Caco-2 (cell line): ENCODE results near the gene DYRK1B. TPM values are rescaled to one million over a fixed set of nuclear protein-coding genes. Genes with fewer than 3 reads are reported as not detected.

ENCODE experiments used
- BruUV-seq: library from RNA; stranded (reverse); fragments of 400-500 nt; replicated peaks from 2 replicates; lab custom pipeline; 2021; lab: Mats Ljungman, UMichigan
- CTCF ChIA-PET: fragments of 300-600 bp; sonication (Branson Sonifier 250); formaldehyde crosslinking; loops from one replicate; lab custom pipeline; 2022; ENCODE audit warnings: antibody characterized with exemption; lab: Charles Lee
- POLR2A ChIA-PET: fragments of 300-600 bp; sonication (Branson Sonifier 250); formaldehyde crosslinking; loops from one replicate; lab custom pipeline; 2022; ENCODE audit warnings: antibody characterized with exemption; lab: Charles Lee
- DNase-seq, 2 experiments: peaks; one replicate each; pipeline versions ENCODE4 v3.0.0 to v3.0.0-alpha.2; 2020 to 2022
- H3K27me3 ChIP-seq: replicated peaks from 2 replicates; pipeline ENCODE4 v1.6.0; 2011; ENCODE audit warnings: low read length; ENCODE audit not compliant: control insufficient read depth, insufficient read depth
- H3K36me3 ChIP-seq: 2 replicates; pipeline ENCODE4 v1.5.1; 2011; ENCODE audit warnings: low read length; ENCODE audit not compliant: control insufficient read depth, insufficient read depth
- H3K4me1 ChIP-seq: fragments of 250-450 bp; sonication (Bioruptor Pico); 2 replicates; pipeline ENCODE4 v1.5.1; 2020; ENCODE audit warnings: mild to moderate bottlenecking
- H3K4me3 ChIP-seq: 2 replicates; pipeline ENCODE4 v1.5.1; 2011; ENCODE audit warnings: low read depth, mild to moderate bottlenecking, control low read depth, low read length
- H3K9me3 ChIP-seq: fragments of 250-450 bp; sonication (Bioruptor Pico); 2 replicates; pipeline ENCODE4 v1.5.1; 2020; ENCODE audit warnings: mild to moderate bottlenecking, moderate library complexity
- H3K27ac Mint-ChIP-seq: one replicate; pipeline ENCODE4 v1.8.0; 2022; ENCODE audit warnings: mixed read lengths; ENCODE audit not compliant: unreplicated experiment
- H3K27me3 Mint-ChIP-seq: one replicate; pipeline ENCODE4 v1.8.0; 2022; ENCODE audit warnings: mixed read lengths; ENCODE audit not compliant: insufficient read depth, unreplicated experiment
- H3K36me3 Mint-ChIP-seq: one replicate; pipeline ENCODE4 v1.8.0; 2022; ENCODE audit warnings: mild to moderate bottlenecking, mixed read lengths; ENCODE audit not compliant: insufficient read depth, unreplicated experiment
- H3K4me1 Mint-ChIP-seq: one replicate; pipeline ENCODE4 v1.8.0; 2022; ENCODE audit warnings: low read depth, mixed read lengths; ENCODE audit not compliant: unreplicated experiment
- H3K4me3 Mint-ChIP-seq: one replicate; pipeline ENCODE4 v1.8.0; 2022; ENCODE audit warnings: mild to moderate bottlenecking, moderate library complexity, mixed read lengths; ENCODE audit not compliant: unreplicated experiment
- H3K9me3 Mint-ChIP-seq: one replicate; pipeline ENCODE4 v1.8.0; 2022; ENCODE audit warnings: mixed read lengths; ENCODE audit not compliant: unreplicated experiment
- CTCF ChIP-seq, 2 experiments: fragments of 200-600 bp in 1 of 2; IDR thresholded peaks; 1 replicate in 1 of 2; 2 replicates in 1 of 2; pipeline versions ENCODE4 v1.5.1 to v1.8.0; 2011 to 2022; ENCODE audit warnings: antibody characterized with exemption in 1 of 2, control low read depth in 1 of 2, inconsistent platforms in 1 of 2, low read depth in 1 of 2, low read length in 1 of 2, mild to moderate bottlenecking in 1 of 2, moderate library complexity in 1 of 2; ENCODE audit not compliant: insufficient read depth in 1 of 2, severe bottlenecking in 1 of 2, unreplicated experiment in 1 of 2
- intact Hi-C: fragments of 100-400 bp; cut with micrococcal nuclease; formaldehyde crosslinking; loops from one replicate; pipeline ENCODE4 v1.10.0; 2022; ENCODE audit not compliant: unreplicated experiment
- total RNA-seq: library from RNA; stranded (reverse); gene quantifications from 2 replicates; pipeline ENCODE4 v1.2.3, GENCODE V29; 2022

Gene DYRK1B
- total RNA-seq, 1 experiment from 2014 or later, result 5.4 TPM

- Histone ChIP-seq H3K9me3 (no peaks in the 10 kb centered on the region), H3K4me3 (no peak overlapping the region), H3K27me3 (no peaks in the 10 kb centered on the region), H3K36me3 (peaks cover 2% of the 10 kb centered on the region; the same call in 1 of the 2 replicates), H3K4me1 (no peaks in the 10 kb centered on the region)
- Mint-ChIP-seq H3K4me1 (no peaks in the 10 kb centered on the region), H3K27ac (no peak overlapping the region), H3K9me3 (no peaks in the 10 kb centered on the region), H3K4me3 (no peak overlapping the region), H3K36me3 (peaks cover 17% of the 10 kb centered on the region), H3K27me3 (no peaks in the 10 kb centered on the region)
- no TSS peak for BruUV-seq
- ChIA-PET CTCF (no interaction called here), POLR2A (no interaction called here)
- TF ChIP-seq CTCF (IDR thresholded peaks at IDR 0.05; ENCODE audit: insufficient read depth in 1 of 2, low read depth in 1 of 2, low read length in 1 of 2, severe bottlenecking in 1 of 2, unreplicated experiment in 1 of 2), result no peak
- no peak for DNase-seq
- intact Hi-C loops, result no loop called here
These were observed 8.9 kb downstream of the DYRK1B start for GRCh38 chr19:39825093-39825463.

GRCh38 chr19:39824143-39825092 lies 9.5 kb downstream of the DYRK1B start:
- peaks cover 12% of the 10 kb centered on the region for H3K36me3 Mint-ChIP-seq
- intact Hi-C loops, result no loop called here
- ChIA-PET POLR2A (no interaction called here), CTCF (no interaction called here)
- no peak overlapping the region for H3K27ac Mint-ChIP-seq
- H3K4me3 ChIP-seq, result peak overlapping the region; percentile 46
- H3K9me3 Mint-ChIP-seq, result no peaks in the 10 kb centered on the region
- no peaks in the 10 kb centered on the region for H3K4me1 Mint-ChIP-seq
- DNase-seq, result peak; percentile 78
- no peaks in the 10 kb centered on the region for H3K4me1 ChIP-seq
- peaks cover 2% of the 10 kb centered on the region; the same call in 1 of the 2 replicates for H3K36me3 ChIP-seq
- no peaks in the 10 kb centered on the region for H3K27me3 ChIP-seq
- no peaks in the 10 kb centered on the region for H3K27me3 Mint-ChIP-seq
- BruUV-seq, result no TSS peak
- no peaks in the 10 kb centered on the region for H3K9me3 ChIP-seq
- H3K4me3 Mint-ChIP-seq, result no peak overlapping the region
- no peak for TF ChIP-seq CTCF (IDR thresholded peaks at IDR 0.05; ENCODE audit: insufficient read depth in 1 of 2, low read depth in 1 of 2, low read length in 1 of 2, severe bottlenecking in 1 of 2, unreplicated experiment in 1 of 2)

- no peaks in the 10 kb centered on the region for H3K9me3 ChIP-seq
- CTCF ChIA-PET, result no interaction called here
- no peak for TF ChIP-seq CTCF (IDR thresholded peaks at IDR 0.05; ENCODE audit: insufficient read depth in 1 of 2, low read depth in 1 of 2, low read length in 1 of 2, severe bottlenecking in 1 of 2, unreplicated experiment in 1 of 2)
- intact Hi-C loops, result no loop called here
- H3K36me3 ChIP-seq, result peaks cover 2% of the 10 kb centered on the region; the same call in 1 of the 2 replicates
- H3K4me1 ChIP-seq, result no peaks in the 10 kb centered on the region
- no peaks in the 10 kb centered on the region for H3K27me3 ChIP-seq
- Mint-ChIP-seq H3K4me3 (no peak overlapping the region), H3K27me3 (no peaks in the 10 kb centered on the region), H3K9me3 (no peaks in the 10 kb centered on the region), H3K4me1 (no peaks in the 10 kb centered on the region), H3K27ac (no peak overlapping the region), H3K36me3 (peaks cover 6% of the 10 kb centered on the region)
- H3K4me3 ChIP-seq, result peak overlapping the region; percentile 46
- TSS peak; percentile 20 for BruUV-seq
- DNase-seq, result no peak
- POLR2A ChIA-PET, result no interaction called here
These were observed 10.3 kb downstream of the DYRK1B start for GRCh38 chr19:39823686-39824085.
